OCI-LY3 (cell line): ENCODE data around the gene CRTC3.
A peak's percentile ranks its signal among the peaks of the same experiment; 100 is the strongest.

Source experiments
- H2AFZ ChIP-seq: fragments of 200-600, 300-600 bp; shearing (Covaris generic); 2 replicates; pipeline ENCODE4 v1.6.0; 2014; ENCODE audit warnings: antibody characterized with exemption, low read depth, low read length
- H3K27ac ChIP-seq: fragments of 200-600, 300-600 bp; sonication (generic); 2 replicates; pipeline ENCODE4 v1.5.1; 2014; ENCODE audit warnings: mild to moderate bottlenecking, low read length, moderate library complexity, mixed read lengths
- H3K27me3 ChIP-seq: fragments of 200-600, 300-600 bp; sonication (generic); 2 replicates; pipeline ENCODE4 v1.6.1; 2014; ENCODE audit warnings: low read depth, low read length, mixed read lengths
- H3K36me3 ChIP-seq: fragments of 200-600, 300-600 bp; sonication (generic); replicated peaks from 2 replicates; pipeline ENCODE3; 2014; ENCODE audit warnings: low read depth, low read length, mixed read lengths
- H3K4me1 ChIP-seq: fragments of 300-600, 200-600 bp; sonication (generic); 2 replicates; pipeline ENCODE4 v1.6.1; 2014; ENCODE audit warnings: low read length, mixed read lengths
- H3K4me2 ChIP-seq: fragments of 200-600, 300-600 bp; sonication (generic); 2 replicates; pipeline ENCODE4 v1.6.1; 2014; ENCODE audit warnings: low read length, mixed read lengths
- H3K4me3 ChIP-seq: fragments of 300-600, 200-600 bp; sonication (generic); 2 replicates; pipeline ENCODE4 v1.5.1; 2014; ENCODE audit warnings: antibody characterized with exemption, mild to moderate bottlenecking, low read length, moderate library complexity
- H3K79me2 ChIP-seq: fragments of 300-600, 200-600 bp; shearing (Covaris generic); 2 replicates; pipeline ENCODE4 v1.6.1; 2014; ENCODE audit warnings: mild to moderate bottlenecking, low read length, mixed read lengths
- H3K9ac ChIP-seq: fragments of 300-600, 200-600 bp; shearing (Covaris generic); 2 replicates; pipeline ENCODE4 v1.6.0; 2014; ENCODE audit warnings: mild to moderate bottlenecking, low read length, moderate library complexity
- H3K9me3 ChIP-seq: fragments of 200-600, 300-600 bp; shearing (Covaris generic); 2 replicates; pipeline ENCODE4 v1.6.1; 2014; ENCODE audit warnings: low read length, mixed read lengths; ENCODE audit not compliant: insufficient read depth
- H4K20me1 ChIP-seq: fragments of 200-600, 300-600 bp; sonication (generic); 2 replicates; pipeline ENCODE4 v1.6.1; 2016; ENCODE audit warnings: low read length, mixed read lengths; ENCODE audit not compliant: insufficient read depth
- EZH2phosphoT487 ChIP-seq: fragments of 200-600 bp; shearing (Covaris generic); IDR thresholded peaks from 2 replicates; pipeline ENCODE4 v1.6.1; 2018; ENCODE audit warnings: antibody characterized with exemption, mixed run types, low read depth
- TF ChIP-seq, protein P1 (sequence below): fragments of 200-600, 300-600 bp; sonication (generic); IDR thresholded peaks from 2 replicates; pipeline ENCODE4 v1.5.1; 2014; ENCODE audit warnings: antibody characterized with exemption, low read length, low read depth

The CRTC3 gene

DNA sequence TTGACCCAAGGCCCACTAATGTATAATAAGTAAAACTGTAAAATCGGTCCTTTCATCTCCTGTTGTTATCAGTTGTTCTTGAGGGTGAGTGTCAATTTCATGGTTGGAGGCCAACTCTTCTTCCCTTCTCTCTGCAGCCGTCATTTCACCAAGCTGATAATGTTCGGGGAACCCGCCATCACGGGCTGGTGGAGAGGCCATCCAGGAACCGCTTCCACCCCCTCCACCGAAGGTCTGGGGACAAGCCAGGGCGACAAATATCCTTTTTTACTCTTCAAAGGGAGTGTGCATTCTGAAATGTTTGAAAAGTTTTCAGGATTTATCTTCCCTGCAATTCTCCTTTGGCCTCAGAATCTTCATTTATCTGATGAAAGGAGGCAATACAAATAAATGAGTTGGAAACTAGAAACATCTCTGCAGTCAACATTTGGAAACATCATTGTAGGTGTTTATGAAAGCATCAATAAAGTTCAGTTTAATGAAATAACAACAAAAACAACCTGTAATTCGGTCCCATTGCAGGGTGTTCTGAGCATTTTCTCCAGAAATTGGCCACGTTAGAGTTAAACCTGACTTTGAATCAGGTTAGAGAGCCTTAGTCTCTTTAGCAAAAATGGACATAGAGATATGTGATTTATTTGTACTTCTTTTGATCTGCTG, 63.9 kb downstream of the CRTC3 start:
- Histone ChIP-seq H3K79me2 (no peaks in the 10 kb centered on the region), H3K36me3 (no peaks in the 10 kb centered on the region), H3K27ac (peak overlapping the region; percentile 66; the same call in 1 of the 2 replicates), H3K27me3 (peaks cover 55% of the 10 kb centered on the region), H3K4me1 (peaks cover 48% of the 10 kb centered on the region), H2AFZ (no peak overlapping the region), H3K4me3 (peak overlapping the region; percentile 60; the same call in 1 of the 2 replicates), H4K20me1 (no peaks in the 10 kb centered on the region), H3K9ac (no peak overlapping the region), H3K9me3 (no peaks in the 10 kb centered on the region), H3K4me2 (peak overlapping the region; percentile 85)
- no peak for TF ChIP-seq EZH2phosphoT487
- TF ChIP-seq, protein P1, sequence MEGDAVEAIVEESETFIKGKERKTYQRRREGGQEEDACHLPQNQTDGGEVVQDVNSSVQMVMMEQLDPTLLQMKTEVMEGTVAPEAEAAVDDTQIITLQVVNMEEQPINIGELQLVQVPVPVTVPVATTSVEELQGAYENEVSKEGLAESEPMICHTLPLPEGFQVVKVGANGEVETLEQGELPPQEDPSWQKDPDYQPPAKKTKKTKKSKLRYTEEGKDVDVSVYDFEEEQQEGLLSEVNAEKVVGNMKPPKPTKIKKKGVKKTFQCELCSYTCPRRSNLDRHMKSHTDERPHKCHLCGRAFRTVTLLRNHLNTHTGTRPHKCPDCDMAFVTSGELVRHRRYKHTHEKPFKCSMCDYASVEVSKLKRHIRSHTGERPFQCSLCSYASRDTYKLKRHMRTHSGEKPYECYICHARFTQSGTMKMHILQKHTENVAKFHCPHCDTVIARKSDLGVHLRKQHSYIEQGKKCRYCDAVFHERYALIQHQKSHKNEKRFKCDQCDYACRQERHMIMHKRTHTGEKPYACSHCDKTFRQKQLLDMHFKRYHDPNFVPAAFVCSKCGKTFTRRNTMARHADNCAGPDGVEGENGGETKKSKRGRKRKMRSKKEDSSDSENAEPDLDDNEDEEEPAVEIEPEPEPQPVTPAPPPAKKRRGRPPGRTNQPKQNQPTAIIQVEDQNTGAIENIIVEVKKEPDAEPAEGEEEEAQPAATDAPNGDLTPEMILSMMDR = no peak

DNA sequence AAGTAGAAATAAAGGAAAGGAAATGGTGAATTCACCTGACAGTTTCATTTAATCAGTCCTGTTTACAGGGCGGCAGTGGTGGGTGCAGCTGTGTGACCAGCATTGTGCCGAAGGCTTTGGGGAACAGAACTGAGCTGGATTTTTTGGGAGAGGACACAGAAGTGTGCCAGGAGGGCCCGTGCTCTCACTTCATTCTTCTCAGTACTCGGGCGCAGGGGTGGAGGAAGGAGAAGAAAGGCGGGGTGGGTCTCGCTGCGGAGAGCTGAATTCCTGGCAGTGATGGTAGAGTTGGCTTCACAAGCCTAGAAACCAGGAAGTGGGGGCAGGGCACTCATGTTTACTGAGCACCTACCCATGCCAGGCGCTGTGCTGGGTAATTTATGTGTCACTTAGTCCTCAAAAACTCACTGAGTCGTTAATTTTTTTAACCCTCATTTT, 64.6 kb downstream of the CRTC3 start:
- Histone ChIP-seq H3K9ac (peak overlapping the region; percentile 33; the same call in 1 of the 2 replicates), H4K20me1 (no peaks in the 10 kb centered on the region), H3K79me2 (no peaks in the 10 kb centered on the region), H3K9me3 (no peaks in the 10 kb centered on the region), H3K4me2 (peak overlapping the region; percentile 85), H3K4me3 (peak overlapping the region; percentile 60), H3K36me3 (no peaks in the 10 kb centered on the region), H3K27me3 (peaks cover 62% of the 10 kb centered on the region), H2AFZ (0 out of 2 replicates have a peak overlapping the region, but pooled peaks have one; percentile 3), H3K4me1 (peaks cover 48% of the 10 kb centered on the region), H3K27ac (peak overlapping the region; percentile 66)
- TF ChIP-seq EZH2phosphoT487 = 0 out of 2 replicates have a peak, but pooled peaks have one; percentile 9
- TF ChIP-seq, protein P1 = no peak

DNA sequence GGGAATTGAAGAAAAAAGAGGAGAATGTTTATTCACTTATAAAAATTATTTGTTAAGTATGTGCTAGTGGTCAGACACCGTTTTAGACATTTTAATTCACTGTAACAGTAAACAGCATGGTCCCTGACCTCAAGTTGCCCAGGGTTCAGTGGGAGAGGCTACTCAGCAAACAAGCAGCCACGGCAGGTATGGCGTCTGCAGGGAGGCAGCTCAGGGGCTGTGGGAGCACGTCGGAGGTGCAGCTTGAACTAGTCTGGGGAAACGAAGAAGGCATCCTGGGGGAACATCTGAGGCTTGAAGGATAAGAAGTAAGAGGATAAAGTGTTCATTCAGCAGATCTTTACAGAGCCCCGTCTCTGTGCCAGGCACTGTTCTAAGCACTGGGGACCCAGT, 66.0 kb downstream of the CRTC3 start:
- Histone ChIP-seq H3K4me1 (peaks cover 48% of the 10 kb centered on the region), H3K9me3 (no peaks in the 10 kb centered on the region), H3K36me3 (no peaks in the 10 kb centered on the region), H3K27ac (peak overlapping the region; percentile 9; the same call in 1 of the 2 replicates), H2AFZ (no peak overlapping the region), H3K4me3 (peak overlapping the region; percentile 58), H3K4me2 (peak overlapping the region; percentile 69), H3K27me3 (peaks cover 64% of the 10 kb centered on the region), H4K20me1 (no peaks in the 10 kb centered on the region), H3K9ac (0 out of 2 replicates have a peak overlapping the region, but pooled peaks have one; percentile 3), H3K79me2 (no peaks in the 10 kb centered on the region)
- TF ChIP-seq EZH2phosphoT487 = no peak
- TF ChIP-seq, protein P1 = no peak

DNA sequence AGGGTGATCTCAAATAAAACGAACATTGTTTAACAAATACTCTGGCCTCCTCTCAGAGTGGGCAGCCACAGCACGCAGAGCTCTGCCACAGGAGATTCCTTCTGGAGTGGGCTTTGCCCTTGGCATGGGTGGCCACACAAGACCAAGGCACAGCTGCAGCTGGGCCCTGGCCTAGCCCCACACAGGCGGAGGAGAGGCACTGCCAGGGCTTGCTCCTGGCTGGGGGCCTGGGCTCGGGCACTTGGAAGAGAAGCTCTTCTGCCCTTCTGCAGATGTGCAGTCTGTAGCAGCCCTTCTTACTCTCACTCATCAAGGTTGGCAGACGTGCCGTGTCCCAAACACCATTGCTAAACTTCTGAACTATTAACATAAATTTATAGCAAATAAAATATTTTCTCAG, 67.2 kb downstream of the CRTC3 start:
- Histone ChIP-seq H3K79me2 (no peaks in the 10 kb centered on the region), H3K4me2 (no peak overlapping the region), H3K27ac (no peak overlapping the region), H3K9me3 (no peaks in the 10 kb centered on the region), H3K36me3 (no peaks in the 10 kb centered on the region), H3K9ac (no peak overlapping the region), H3K4me3 (no peak overlapping the region), H2AFZ (no peak overlapping the region), H3K27me3 (peaks cover 62% of the 10 kb centered on the region), H3K4me1 (peaks cover 48% of the 10 kb centered on the region), H4K20me1 (no peaks in the 10 kb centered on the region)
- no peak for TF ChIP-seq EZH2phosphoT487
- TF ChIP-seq, protein P1 = no peak
